ENCODE measurements around the gene ZNF35. TPM values are rescaled to one million over a fixed set of nuclear protein-coding genes. Genes with fewer than 3 reads are reported as not detected.

The ZNF35 gene
- total and polyA plus RNA-seq, 2 donors (not counting 3 experiments of a cell fraction or from before 2014, with no cell fraction given), result 2.5 to 9.1 TPM

GRCh38 chr3:44643024-44643423 lies 5.5 kb upstream of the ZNF35 start:
- Histone ChIP-seq H2AFZ (ENCODE audit: low read depth, low read length) (no peak overlapping the region), H3K36me3 (ENCODE audit: control insufficient read depth in 2 of 2, extremely low read depth in 1 of 2, insufficient read depth in 2 of 2, low read length in 2 of 2) (peaks cover 15% of the 10 kb centered on the region in 2 experiments), H3K27ac (ENCODE audit: insufficient read depth, low read depth, low read length) (no peak overlapping the region), H3K4me3 (replicated peaks in 1 of 3; ENCODE audit: insufficient read depth in 1 of 3, low read depth in 1 of 3, low read length in 3 of 3) (no peak overlapping the region), H3K4me1 (ENCODE audit: control insufficient read depth, extremely low read depth, insufficient read depth, low read length) (no peaks in the 10 kb centered on the region), H3K27me3 (ENCODE audit: control insufficient read depth in 2 of 2, insufficient read depth in 2 of 2, low read length in 2 of 2) (no peaks in the 10 kb centered on the region), H3K9ac (replicated peaks; ENCODE audit: extremely low read depth, insufficient read depth, low read length) (no peak overlapping the region), H3K9me3 (replicated peaks; ENCODE audit: control insufficient read depth, insufficient read depth, low read length) (peaks cover 17% of the 10 kb centered on the region), H3K4me2 (ENCODE audit: insufficient read depth, low read length) (no peak overlapping the region), H4K20me1 (replicated peaks; ENCODE audit: control insufficient read depth, extremely low read depth, insufficient read depth, low read length) (no peaks in the 10 kb centered on the region), H3K9me1 (replicated peaks; ENCODE audit: control insufficient read depth, extremely low read depth, insufficient read depth, low read length) (no peaks in the 10 kb centered on the region), H3K79me2 (ENCODE audit: control insufficient read depth, insufficient read depth, low read length) (no peaks in the 10 kb centered on the region)
- ChIA-PET CTCF (no interaction called here), POLR2A (no interaction called here)
- TF ChIP-seq GATA2 (IDR thresholded peaks at IDR 0.05; ENCODE audit: insufficient read depth, insufficient read length, low read depth, low read length), result no peak
- TF ChIP-seq FOS (IDR thresholded peaks at IDR 0.05; ENCODE audit: borderline replicate concordance, insufficient read depth, low read length), result no peak
- no peak for TF ChIP-seq MYC (IDR thresholded peaks at IDR 0.05; ENCODE audit: low read depth, low read length)
- no peak for TF ChIP-seq MAX (IDR thresholded peaks at IDR 0.05; ENCODE audit: insufficient read depth, insufficient read length)
- TF ChIP-seq JUN (IDR thresholded peaks at IDR 0.05; ENCODE audit: borderline replicate concordance, insufficient read depth, insufficient read length, low read depth), result no peak
- no peak for TF ChIP-seq POLR2A (IDR thresholded peaks at IDR 0.05; ENCODE audit: low read depth, low read length)
- TF ChIP-seq POLR2AphosphoS5 (IDR thresholded peaks at IDR 0.05; ENCODE audit: insufficient read depth, low read depth, low read length), result no peak
- no peak for TF ChIP-seq CTCF (IDR thresholded peaks at IDR 0.05; ENCODE audit: extremely low read depth in 1 of 2, insufficient read depth in 1 of 2, low read depth in 1 of 2, low read length in 2 of 2)
- no peak for TF ChIP-seq EZH2 (IDR thresholded peaks at IDR 0.05; ENCODE audit: borderline replicate concordance, low read depth, low read length, severe bottlenecking)
- FAIRE-seq (no peak), DNase-seq (ENCODE audit: low read depth, low spot score) (no peak)
- intact Hi-C loops (cut with micrococcal nuclease), result loop anchor here (10.0 kb wide), 1 partner anchor 242 kb away; no protein-coding TSS in a partner anchor
- dilution Hi-C loops (cut with MboI; ENCODE audit: extremely low pct_ligation_motif_present, low sequenced_read_pairs), result no loop called here
- BruUV-seq (replicated peaks), result no TSS peak

Measured in endothelial cell of umbilical vein (primary cell).